GM19193 (cell line): Measurements from ENCODE around the gene HMHB1.

Source experiments
- POLR2A ChIP-seq: IDR thresholded peaks from 4 replicates; pipeline ENCODE4 v1.6.1; 2011; ENCODE audit not compliant: insufficient read depth, insufficient read length; ENCODE audit errors: extremely low read depth

The HMHB1 gene

DNA sequence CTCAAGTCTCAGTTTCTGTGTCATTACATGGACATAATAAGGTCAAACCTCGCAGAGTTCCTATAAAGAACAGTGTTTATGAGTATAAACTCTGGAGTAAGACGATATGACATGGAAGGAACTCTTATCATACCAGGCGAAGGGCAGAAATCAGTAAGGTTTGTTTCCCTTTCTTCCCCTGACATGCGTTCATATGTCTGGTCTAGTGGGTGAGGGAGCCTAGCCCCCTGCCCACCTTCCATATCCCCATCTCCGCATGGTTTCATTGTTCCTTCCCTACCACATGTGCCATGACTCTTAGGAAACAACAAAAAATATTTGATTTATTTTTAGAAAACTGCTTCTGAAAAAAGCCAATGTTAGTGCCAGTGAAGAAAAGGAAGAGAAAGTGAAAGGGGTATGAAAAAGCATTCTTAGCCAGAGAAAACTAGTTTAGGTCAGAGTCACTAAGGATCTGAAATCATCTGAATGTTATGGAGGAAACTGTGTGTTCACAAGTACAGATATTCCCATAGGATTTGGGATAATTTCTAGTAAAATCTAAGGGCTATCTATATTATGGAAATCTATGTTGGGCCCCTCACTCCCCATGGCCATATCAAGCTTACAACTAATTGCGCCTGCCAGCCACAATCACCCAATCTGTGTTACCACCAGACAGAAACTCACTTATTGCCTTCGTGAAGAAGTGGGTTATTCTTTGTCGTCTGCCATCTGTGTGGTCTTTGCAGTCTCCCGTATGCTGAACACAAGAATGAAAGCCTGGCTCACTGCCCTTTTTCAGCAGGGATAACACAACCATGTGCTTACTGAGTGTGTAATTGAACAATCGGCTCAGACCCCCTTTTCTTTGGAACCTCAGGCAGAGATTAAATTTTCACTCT is 19.9 kb upstream of the HMHB1 start:
- no peak for TF ChIP-seq POLR2A

DNA sequence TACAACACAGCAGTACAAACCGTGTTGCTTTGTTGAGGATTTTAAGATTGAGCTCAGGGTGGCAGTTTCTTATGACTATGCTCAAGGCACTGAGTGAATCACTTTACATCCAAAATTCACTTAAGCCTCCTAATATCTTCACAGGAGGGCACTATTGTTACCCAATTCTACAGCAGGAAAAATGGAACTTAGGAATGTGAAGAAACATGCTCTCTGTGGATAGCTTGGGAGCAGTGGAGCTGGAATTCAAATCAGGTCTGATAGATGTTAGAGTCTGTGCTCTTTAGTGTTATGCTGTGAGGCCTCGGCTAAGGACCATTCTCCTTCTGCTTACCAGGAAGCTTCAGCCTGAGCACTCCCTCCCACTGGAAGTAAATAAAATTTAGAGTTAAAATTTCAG is 18.7 kb upstream of the HMHB1 start:
- TF ChIP-seq POLR2A: no peak

DNA sequence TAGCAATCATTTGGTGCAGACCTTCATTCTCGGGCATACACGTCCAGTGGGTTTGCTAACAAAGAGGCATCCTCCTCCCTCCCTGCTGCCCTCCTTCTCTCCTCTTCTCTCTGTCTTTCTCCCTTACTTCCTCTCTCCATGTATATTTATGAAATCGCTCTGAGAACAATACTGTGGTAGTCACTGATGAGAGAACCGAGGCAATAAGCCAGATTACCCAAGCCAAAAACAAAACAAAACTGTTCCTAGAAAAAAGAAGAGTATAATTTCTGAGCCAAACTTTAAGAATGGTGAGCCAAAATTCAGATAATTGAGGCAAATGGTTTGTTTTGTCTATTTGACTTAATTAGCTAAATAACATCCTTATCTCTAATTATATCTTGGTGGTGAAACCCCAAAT is 15.8 kb upstream of the HMHB1 start:
- TF ChIP-seq POLR2A: no peak

DNA sequence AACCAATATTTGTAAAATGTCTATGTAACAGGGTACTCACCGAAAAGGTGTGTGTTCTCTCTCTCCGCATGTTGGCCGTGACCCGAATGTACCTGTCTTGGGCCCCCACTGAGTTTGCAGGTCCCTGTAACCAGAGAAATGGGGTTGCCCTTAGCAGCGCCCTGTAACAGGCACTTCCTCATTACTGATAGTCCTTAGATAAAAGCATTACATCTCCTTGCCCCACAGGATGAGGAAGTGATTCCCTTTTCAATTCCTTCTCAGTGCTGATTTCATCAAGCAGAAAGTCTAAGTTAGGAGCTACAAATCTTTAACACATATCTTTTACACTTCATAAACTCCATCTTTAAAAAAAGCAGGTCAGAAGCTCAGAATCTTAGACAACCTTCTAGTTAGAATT is 15.2 kb upstream of the HMHB1 start:
- no peak for TF ChIP-seq POLR2A

DNA sequence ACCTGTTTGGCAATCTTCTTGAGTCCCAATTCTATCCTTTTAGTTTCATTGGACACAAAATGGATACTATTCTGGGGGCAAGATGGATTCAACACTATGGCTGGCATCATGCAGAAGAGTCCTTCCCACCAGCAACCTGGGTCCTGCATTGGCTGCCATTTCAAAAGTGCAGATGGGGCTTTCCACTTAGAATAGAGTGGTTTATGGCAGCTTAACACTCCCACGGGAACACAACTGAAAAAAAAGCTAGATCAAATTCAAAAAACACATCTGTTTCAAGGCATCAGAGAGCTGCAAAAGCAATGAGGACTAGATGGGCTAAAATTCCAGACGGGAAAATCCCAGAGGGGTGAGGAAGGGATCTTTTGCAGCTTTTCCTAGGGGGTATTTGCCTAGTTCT is 11.2 kb upstream of the HMHB1 start:
- TF ChIP-seq POLR2A: no peak

DNA sequence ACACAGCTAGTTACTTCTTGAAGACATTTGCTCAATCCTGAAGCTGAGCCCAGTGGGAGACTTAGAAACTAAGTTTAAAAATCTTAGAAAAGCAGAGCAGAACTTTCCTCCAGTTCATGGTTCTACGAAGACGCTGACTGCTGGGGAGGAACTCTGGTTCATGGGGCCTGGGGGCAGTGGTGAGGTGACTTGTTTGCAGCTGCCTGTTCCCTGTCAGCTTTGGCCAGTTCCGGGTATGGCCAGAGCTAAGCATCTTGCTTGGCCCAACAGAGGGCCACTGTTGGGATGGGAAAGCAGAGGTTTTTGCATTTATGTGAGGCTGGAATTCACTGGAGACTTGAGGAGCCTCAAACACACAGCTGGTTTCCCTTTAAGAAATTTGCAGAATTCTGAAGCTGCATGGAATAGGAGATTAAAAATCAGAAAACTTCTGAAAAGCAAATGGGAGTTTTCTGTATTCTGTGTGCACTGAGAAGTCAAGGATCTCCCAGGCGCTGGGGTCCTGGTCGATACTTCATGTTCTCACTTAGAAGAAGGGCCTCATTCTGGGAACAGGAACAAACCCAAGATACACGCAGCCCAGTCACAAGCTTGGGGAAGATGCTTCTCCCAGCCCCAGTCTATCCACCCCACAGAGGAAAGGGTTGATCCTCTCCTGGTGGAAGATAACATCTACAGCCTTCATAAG is 10.6 kb upstream of the HMHB1 start:
- no peak for TF ChIP-seq POLR2A

DNA sequence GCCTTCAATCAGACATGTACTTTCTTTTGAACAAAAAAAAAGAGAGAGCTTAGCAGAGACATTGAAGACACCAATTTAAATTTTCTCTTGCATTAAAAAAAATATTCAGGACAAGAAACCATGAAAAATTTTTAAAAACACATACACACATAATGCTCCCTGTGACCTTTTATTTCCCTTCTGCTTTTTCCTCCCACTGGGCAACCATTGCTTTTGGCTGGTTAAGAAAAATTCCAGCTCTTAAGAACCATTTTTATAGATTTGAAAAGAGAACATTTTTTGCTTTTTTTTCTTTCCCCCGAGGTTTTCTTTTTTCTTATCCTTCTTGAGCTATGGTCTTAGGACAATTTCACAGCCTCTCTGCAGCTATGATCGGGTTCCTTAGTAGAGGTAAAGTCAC is 6.1 kb upstream of the HMHB1 start:
- no peak for TF ChIP-seq POLR2A

DNA sequence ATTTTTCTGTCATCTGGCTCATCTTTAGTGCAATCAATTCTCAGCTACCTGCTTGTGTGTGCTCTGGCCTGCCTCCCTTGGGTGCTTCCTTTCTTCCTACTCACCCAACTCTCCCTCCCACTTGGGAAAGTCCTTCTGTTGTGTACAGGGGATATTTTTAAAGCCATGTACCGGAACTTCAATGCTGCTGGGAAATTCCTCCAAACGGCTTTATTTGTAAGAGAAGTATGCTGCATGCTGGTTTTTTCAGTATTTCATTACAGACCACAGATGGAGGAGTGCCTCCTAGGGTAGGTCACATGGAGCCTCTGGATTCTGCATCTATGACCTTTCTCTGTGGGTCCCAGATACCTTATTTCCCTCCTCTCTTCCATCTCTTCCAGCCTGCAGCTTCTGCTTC is 5.4 kb upstream of the HMHB1 start:
- no peak for TF ChIP-seq POLR2A

DNA sequence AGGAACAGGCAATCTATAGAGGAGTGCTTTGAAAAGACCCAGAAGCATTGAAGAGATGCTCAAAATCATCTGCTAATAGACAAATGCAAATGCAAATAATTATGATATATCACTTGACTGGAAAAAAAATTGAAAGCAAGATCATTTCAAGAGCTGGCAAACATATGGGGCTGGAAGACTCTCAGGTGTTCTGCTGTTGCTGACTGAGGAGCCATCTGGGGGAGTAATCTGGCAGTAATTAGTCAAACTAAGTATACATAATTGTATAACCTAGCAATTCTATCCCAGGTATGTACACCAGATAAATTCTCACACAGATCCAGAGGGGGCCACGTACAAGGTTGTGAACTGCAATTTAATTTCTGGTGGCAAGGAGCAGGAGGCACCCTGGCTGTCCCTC is 4.6 kb upstream of the HMHB1 start:
- TF ChIP-seq POLR2A: no peak

DNA sequence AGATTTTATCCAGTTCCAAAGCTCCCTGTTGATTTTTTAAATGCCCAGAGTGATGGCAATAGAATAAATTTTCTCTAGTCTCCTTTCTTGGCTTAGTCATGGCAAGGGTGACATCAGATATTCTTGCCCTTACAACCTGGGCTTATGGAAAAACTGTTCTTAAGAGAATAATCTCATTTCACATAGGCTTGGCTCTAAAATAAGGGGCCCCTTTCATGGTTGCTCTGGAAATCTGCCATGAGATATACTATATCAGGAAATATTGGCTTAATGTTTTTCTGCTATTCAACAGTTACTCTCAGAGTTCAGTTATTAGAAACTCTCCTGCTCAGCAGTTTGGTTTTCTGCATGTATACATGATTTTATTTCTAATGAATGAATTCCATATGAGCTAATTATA is 7.8 kb downstream of the HMHB1 start:
- TF ChIP-seq POLR2A: no peak

DNA sequence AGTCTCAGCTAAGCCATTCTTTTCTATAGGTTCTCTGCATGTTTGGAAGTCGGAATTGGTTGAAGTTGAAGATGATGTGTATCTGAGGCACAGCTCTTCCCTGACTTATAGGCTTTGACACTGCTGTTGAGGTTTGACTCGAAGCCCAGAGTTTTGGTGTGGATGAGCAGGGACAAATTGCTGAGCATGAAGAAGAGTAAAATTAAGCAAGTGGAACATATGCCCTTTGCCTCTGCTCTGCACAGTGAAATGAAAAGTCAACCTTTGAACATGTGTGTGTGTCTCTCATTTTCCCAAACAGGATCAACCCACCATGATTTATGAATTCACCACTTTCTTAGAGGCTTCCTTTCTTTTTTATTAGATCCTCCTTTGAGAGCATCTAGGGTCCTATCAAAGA is 8.5 kb downstream of the HMHB1 start:
- TF ChIP-seq POLR2A: no peak

DNA sequence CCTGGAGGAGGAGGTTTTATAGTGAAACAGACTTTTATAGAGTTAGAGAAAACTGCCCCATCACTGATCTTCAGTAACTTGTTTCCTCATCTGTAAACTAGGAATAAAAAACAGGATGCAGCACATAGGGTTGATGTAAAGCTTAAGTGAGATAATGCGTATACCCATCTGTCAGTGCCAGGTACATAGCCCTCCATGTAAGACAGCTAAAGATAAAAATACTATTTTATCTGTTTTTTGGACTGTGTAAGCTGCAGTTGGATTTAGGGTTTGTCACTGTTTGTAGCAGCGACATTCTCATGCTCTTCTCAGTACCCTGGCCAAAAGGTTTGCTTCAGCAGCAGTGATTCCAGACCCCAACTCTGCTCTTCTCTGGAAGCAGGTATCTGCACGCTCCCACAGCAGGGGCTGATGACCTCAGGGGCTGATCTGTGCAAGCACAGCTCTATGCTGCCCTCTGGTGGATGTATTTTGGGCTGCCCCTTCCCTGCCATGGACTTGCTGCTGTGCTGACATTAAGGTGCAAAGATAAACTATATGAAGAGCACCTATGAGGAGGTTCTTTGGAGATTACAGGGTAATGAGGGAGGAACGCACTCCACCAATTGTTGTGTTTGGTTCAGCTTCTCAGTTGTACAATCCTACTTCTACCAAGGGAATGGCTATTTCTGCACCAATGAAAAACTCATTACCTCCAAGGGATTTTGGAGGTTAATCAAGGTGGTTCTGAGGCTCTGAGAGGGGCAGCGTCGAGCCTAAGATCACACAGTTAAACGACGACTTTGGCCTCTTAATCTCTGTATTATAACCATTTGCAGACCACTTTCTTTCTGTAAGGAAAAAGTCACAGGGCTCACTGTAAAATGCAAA is 13.1 kb downstream of the HMHB1 start:
- no peak for TF ChIP-seq POLR2A

DNA sequence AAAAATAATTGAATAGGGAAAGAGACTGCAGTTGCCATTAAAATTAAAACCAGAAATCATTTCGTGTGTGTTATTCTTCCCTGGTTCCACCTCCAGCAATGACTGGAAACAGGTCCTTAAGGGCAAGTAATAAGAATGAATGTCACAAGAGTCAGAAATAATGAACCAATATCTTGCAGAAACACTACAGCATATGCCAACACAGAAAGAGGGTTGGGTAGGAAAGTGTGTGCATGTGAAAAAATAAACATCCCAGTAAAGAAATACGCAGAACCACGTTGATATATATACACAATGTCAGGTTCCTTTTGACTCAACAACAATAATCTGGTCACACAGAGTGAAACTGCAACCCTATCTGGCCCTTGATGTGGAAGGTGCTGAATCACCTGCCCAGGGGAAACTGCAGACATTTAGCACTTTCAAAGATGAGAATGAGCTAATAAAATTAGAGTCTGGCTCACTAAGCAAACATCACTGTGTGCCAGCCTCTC is 15.0 kb downstream of the HMHB1 start:
- no peak for TF ChIP-seq POLR2A

DNA sequence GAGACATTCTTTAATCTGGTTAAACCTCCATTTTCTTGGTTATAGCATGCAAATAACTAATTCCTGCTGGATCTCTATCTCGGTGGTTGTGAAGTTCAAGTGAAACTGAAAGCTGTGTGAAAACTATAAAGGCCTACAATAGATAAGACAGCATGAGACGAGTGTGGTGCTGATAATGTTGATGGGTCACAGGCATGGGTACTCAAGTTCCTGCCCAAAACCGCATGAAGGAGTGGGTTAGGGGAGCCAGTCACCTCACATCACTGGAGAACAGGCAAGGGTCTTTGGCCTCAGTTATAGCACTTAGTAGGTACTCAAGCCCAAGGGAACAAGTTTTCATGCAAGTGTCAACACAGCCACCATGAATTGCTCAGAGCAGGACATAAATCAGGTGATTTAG is 16.7 kb downstream of the HMHB1 start:
- no peak for TF ChIP-seq POLR2A

DNA sequence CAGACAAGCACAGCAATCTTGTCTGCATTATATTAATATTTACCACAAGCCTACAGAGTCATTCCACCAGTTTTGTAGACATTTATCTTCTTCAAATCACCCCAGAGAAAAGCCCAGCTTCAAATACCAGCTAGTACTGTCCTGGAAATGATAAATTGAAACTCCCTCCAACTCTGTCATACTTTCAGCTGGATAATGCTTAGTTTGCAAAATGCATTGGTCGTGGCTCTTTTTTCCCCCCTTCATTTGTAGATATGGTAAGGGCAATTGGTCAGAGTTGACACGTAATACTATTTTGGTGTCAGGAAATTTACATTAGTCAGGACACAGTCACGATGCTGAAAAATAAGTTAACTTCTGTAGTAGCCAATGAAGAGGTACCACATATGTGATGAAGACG is 21.2 kb downstream of the HMHB1 start:
- no peak for TF ChIP-seq POLR2A
